Astrocyte of the spinal cord (primary cell): ENCODE measurements around the gene MRPL45.

ENCODE experiments used
- DNase-seq: peaks from one replicate; pipeline ENCODE4 v3.0.0; 2011; ENCODE audit warnings: low read depth, low spot score
- H3K4me3 ChIP-seq: 2 replicates; pipeline ENCODE4 v1.5.1; 2011; ENCODE audit warnings: low read depth, mild to moderate bottlenecking, low read length, moderate library complexity
- CTCF ChIP-seq: IDR thresholded peaks from 2 replicates; pipeline ENCODE4 v1.5.1; 2012; ENCODE audit warnings: low read depth, mild to moderate bottlenecking, low read length, inconsistent platforms
- in situ Hi-C: cut with HindIII; loops from 2 replicates; pipeline ENCODE4 v1.10.0; 2017; ENCODE audit warnings: low sequenced_read_pairs

Gene MRPL45

GRCh38 chr17:38329808-38330730 lies 33.1 kb downstream of the MRPL45 start:
- no peak for TF ChIP-seq CTCF
- H3K4me3 ChIP-seq = no peak overlapping the region
- in situ Hi-C loops = no loop called here

GRCh38 chr17:38330941-38331411 lies 34.0 kb downstream of the MRPL45 start:
- DNase-seq = no peak
- H3K4me3 ChIP-seq = no peak overlapping the region
- in situ Hi-C loops = no loop called here
- no peak for TF ChIP-seq CTCF

More at GRCh38 chr17:38329808-38330730, 33.1 kb downstream of the MRPL45 start:
- no peak for DNase-seq

DNA sequence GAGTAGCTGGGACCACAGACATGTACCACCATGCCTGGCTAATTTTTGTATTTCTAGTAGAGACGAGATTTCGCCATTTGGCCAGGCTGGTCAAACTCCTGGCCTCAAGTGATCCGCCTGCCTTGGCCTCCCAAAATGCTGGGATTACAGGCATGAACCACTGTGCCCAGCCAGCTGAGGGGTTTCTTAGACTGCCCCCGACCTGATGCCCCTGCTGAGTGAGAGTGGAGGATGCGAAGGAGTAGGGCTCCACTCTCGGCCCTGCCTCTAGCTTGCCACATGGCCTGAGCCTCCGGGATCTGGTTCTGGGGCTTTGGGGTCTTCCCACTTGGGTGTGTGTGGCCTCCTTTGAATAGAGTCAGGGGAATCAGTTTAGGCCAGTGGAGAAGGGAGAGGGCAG lies 35.8 kb downstream of the MRPL45 start:
- in situ Hi-C loops = no loop called here
- no peak for DNase-seq
- TF ChIP-seq CTCF = no peak
- H3K4me3 ChIP-seq = no peak overlapping the region

DNA sequence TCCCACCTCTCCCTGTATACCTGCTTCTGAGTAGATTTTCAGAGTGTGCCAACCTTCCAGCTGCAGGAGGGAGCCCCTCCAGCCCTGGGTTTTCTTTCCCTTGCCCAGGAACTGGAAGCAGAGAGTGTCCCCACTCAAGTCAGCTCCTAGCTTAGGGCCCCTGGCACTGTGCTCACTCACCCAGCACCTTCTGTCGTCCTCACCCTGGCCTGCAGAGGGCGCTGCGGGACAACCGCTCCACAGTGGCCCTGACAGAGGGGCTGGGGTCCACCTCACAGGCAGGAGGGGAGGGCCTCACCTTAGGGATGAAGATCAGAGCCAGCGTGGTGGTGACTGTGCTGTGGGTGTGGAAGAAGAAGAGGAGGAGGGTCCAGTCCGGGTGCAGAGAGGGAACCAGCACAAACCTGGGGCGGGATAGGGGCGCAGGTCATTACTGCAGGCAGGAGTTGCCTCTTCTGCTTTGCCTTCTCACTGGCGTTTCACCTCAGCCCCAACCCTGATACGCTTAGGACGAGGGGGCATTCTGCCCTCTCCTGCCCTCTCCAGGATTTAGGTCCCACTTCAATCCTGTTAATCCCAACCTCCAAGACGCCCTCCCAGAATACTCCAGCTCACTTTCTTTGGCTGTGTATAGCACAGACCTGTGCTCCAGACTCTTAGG lies 36.8 kb downstream of the MRPL45 start:
- peak; percentile 73 for TF ChIP-seq CTCF
- in situ Hi-C loops = no loop called here
- DNase-seq = no peak
- H3K4me3 ChIP-seq = no peak overlapping the region

- in situ Hi-C loops = no loop called here
- no peak for TF ChIP-seq CTCF
- no peak for DNase-seq
- no peak overlapping the region for H3K4me3 ChIP-seq
Observed at GRCh38 chr17:38334480-38335364, 37.8 kb downstream of the MRPL45 start.

DNA sequence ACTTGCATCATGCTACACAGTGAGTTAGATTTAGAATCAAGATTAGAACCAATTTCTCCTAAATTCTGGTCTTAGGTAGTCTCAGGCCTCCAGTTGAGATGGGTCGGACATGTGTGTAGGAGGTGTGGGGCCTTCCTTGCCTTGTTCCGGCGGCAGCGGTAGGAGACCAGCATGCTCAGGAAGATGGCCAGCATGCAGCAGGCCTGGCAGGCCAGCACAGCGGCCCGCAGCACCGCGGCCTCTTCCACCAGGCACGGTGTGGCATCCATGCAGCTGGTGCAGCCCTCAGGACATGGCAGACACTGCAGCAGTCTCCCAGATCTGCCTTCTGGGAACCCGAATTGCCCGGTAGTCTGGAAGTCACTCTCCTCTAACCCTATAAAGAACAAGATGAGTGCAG lies 39.9 kb downstream of the MRPL45 start:
- H3K4me3 ChIP-seq = no peak overlapping the region
- no peak for TF ChIP-seq CTCF

More for the DNA sequence above, 39.9 kb downstream of the MRPL45 start:
- no peak for DNase-seq
- in situ Hi-C loops = no loop called here
